GM21390 (cell line): ENCODE results near the gene SPHK2.
A peak's percentile ranks its signal among the peaks of the same experiment; 100 is the strongest.
"Not testable (repeated sequence)": the region's sequence is repeated elsewhere in the genome, so short reads cannot be mapped to it uniquely, and the experiment has no call there.

Experiments used
- ATAC-seq: cut with Tn5 transposase; IDR thresholded peaks from one replicate; pipeline ENCODE4 v1.9.1; 2021; ENCODE audit not compliant: unreplicated experiment

Gene SPHK2

DNA sequence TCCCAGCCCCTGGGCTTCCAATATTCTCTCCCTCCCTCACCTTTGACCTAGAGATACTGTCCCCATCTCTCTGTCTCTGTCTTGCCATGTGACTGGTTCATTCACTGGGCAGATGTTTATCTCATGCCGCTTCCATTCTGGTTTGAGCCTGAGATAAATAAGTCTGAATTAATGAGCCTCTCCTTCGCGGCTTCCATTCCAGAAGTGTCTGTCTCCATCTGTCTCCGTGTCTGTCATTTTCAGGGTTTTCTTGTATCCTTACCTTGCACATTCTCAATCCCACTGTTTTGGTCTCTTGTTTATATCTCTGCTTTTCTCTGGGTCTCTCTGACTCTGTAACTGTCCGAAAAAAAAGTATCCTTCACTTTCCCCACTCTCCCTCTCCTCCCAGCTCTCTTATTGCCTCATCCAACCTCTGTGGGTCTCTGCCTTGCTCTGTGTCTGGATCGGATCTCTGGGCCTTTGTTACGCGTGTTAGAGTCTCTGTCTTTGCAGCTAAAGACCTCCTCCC is 4.3 kb downstream of the SPHK2 start:
- no peak for ATAC-seq

DNA sequence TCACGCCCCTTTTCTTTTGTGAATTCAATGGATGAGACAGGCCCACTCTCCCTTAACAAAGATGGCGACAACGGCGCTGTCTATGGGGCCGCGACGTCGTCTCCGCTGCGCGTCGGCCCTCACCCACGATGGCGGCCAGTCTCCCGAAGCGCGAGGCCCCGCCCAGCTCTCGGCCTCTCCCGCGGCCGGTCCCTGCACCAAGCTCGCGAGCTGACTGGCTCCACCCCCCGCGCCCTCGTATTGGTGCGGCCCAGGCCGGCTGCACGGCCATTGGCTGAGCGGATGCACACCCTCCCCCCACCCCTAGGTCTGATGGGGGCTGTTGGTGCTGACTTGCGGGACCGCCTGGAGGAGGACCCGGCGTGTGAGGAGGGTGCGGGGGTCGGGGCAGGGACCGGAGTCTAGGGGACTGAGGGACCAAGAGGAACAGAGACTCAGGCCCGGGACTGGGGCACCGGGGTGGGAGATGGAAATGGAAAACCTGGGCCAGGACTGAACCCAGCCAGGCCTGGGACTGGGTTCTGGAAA is 4.8 kb downstream of the SPHK2 start:
- peak; percentile 58 for ATAC-seq

DNA sequence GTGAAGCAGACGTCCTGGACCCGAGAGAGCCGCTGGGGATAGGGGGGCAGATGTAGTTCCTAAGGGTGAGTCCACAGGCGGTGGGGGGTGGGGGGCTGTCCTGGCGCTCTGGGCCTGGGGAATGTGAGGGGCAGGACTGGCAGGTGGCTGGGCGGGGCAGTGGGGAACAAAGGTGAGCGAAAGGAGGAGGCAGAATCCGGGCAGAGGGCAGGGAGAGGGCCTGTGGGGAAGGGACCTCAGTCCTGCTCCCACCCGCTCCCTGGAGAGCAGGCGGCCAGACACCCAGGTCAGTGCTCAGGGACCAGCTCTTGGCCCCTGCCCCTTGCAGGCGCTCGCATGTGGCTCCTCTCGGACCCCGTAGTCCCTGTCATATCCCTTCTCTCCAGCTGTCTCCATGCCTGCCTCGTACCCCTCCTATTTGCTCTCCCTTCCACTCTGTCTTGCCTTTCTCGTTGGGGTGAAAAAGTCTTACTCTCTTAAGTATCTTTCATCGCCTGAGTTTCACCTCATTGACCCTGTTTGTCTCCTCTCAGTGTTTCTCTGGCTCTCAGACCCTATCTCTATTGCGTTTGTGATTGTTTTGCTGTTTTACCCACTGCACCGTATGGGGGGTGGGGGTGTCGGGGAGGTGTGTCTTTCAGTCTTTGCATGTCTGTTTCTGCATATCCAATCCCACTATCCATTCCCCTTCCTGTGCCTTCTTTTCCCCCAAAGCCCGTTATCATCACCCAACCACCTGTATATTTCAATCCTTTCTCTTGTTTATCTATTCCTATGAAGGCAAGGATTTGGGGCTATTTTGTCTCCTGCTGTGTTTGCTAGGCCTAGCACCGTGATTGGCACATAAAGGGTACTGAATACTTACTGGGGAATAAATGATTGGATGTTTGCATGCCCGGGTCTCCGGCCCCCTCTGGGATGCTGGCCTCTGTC is 5.8 kb downstream of the SPHK2 start:
- ATAC-seq = no peak

DNA sequence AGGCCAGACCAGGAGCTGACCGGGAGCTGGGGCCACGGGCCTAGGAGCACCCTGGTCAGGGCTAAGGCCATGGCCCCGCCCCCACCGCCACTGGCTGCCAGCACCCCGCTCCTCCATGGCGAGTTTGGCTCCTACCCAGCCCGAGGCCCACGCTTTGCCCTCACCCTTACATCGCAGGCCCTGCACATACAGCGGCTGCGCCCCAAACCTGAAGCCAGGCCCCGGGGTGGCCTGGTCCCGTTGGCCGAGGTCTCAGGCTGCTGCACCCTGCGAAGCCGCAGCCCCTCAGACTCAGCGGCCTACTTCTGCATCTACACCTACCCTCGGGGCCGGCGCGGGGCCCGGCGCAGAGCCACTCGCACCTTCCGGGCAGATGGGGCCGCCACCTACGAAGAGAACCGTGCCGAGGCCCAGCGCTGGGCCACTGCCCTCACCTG is 6.6 kb downstream of the SPHK2 start:
- ATAC-seq = no peak

DNA sequence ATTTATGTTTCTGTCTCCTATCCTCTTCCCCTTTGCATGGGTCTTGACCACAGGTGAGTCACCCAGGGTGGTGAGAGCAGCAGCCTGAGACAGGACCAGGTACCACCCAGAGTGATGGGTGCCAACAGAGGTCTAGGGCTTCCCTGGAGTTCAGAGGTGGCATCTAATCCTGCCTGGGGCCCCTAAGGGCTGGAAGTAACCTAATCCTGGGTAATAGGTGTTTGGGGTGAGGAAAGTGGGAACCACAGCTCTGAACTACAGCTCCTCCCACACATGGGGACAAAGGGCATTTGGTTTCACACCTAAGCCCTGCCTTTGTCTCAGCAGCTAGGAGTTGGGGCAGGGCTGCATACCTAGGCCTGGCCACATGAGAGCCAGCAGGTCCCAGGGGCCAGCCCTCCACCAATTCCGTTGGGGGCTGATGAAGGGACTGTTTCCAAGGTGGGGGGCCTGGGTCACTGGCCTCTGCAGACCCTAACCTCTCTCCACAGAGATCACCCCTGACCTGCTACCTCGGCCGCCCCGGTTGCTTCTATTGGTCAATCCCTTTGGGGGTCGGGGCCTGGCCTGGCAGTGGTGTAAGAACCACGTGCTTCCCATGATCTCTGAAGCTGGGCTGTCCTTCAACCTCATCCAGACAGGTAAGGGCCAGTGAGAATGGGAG is 8.0 kb downstream of the SPHK2 start:
- ATAC-seq = no peak

GRCh38 chr19:48627865-48628314 is 8.6 kb downstream of the SPHK2 start:
- ATAC-seq = no peak

GRCh38 chr19:48628486-48629296 is 9.4 kb downstream of the SPHK2 start:
- ATAC-seq = no peak

- no peak for ATAC-seq
These were observed 9.9 kb downstream of the SPHK2 start for GRCh38 chr19:48629297-48629598.

GRCh38 chr19:48629599-48630295 is 10.4 kb downstream of the SPHK2 start:
- ATAC-seq = no peak

DNA sequence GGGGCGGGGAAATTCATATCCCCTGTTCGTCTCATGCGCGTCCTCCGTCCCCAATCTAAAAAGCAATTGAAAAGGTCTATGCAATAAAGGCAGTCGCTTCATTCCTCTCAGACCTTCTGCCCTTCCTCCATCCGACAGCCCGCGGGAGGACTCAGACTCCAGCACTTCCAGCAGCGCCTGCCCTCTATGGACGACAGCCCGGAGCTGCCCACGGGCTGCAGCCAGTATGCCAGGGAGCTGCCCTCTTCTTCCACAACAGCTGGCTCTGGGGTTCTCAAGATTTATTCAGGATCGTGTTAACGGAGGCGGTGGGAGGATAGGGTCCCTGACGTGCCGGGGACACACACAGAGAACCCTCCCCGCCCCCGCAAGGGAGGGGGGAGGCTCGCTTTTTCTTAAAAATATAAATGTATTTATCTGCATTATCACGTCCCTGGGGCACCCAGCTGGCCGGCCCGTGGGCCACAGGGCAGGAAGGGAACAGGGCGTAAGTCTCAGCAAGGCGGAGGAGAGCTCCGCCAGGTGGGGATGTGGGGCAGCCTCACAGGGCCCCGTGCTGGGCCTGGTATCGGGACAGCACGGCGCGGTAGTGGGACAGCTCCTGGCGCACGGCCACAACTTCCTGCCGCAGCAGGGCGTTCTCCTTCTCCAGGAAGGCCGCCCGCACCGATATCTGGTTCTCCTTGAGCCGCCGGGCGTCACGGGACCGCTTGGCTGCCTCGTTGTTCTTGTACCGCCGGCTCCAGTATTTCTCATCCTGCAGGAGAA is 11.2 kb downstream of the SPHK2 start:
- no peak for ATAC-seq

- no peak for ATAC-seq
These were observed 11.9 kb downstream of the SPHK2 start for GRCh38 chr19:48631225-48631624.

- ATAC-seq = not testable (repeated sequence)
These were observed 13.0 kb downstream of the SPHK2 start for GRCh38 chr19:48632286-48632685.

- no peak for ATAC-seq
These were observed 13.4 kb downstream of the SPHK2 start for GRCh38 chr19:48632692-48633147.

DNA sequence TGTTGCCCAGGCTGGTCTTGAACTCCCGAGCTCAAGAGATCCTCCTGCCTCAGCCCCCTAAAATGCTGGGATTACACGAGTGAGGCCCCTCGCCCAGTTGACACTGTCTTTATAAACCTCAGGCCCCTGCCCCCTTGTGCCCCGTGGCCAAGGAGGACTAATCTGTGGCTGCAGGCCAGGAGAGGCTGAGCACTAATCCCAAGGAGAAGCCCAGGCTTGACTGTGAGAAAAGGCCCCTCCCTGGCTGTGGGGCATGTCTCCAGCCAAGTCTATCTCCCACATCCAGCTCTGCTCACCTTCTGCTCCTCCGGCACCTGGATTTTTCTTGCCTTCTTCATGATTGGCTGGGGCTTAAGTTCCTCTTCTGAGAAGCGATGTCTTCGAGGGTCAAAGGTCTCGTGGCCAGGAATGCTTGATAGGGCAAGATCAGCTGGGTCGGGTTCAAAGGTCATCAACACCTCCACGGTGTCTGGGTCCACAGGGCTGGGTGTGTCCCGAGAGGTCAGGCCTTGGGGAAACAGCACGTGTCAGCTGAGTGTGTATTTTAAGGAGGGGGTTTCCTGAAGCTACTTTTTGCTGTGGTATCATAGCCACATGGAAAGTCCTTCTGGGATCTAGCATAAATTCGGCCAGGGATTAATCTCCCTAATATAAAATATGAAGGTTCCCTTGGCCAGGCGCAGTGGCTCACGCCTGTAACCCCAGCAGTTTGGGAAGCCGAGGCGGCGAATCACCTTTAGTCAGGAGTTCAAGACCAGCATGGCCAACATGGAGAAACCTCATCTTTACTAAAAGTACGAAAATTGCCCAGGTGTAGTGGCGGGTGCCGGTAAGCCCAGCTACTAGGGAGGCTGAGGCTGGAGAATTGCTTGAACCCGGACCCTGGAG is 14.1 kb downstream of the SPHK2 start:
- ATAC-seq = no peak

GRCh38 chr19:48634036-48634342 is 14.7 kb downstream of the SPHK2 start:
- ATAC-seq = no peak

DNA sequence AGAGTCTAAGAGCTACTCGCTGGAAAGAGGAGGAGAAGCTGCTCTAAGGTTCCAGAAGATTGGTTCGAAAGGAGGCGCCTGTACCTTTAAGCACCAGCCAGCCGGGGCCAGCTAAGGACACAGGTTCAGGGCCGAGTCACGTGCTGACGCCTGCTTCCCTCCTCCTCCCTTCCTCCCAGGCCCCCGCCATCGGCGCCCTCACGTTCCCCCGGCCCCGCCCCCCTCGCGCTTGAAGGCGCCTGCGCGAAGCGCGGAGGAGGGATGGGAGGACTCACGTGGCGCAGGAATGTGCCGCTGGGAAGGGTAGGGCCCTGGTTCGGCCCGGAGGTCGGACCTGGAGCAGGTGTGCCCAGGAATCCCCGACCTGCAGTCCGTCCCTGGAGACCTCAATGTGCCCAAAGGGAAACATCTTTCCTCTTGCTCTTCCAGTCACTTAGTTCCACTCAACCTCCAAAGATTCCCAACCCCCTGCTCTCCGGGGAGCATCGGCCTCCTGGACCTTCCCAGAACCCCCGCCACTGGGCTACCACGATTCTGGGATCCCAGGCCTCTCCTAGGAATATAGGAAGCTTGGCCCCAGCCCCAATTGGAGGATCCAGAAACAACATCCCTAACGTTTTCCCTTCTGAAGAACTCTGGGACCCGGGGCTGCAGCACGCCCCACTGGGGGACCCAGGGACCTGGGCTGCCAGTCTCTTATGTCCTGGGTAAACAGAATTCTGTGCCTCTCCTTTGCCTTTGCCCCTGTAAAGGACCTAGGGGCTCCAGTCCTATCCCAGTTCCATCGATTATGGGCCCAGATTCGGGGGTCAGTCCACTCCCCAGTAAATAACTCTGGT is 15.3 kb downstream of the SPHK2 start:
- ATAC-seq = no peak

DNA sequence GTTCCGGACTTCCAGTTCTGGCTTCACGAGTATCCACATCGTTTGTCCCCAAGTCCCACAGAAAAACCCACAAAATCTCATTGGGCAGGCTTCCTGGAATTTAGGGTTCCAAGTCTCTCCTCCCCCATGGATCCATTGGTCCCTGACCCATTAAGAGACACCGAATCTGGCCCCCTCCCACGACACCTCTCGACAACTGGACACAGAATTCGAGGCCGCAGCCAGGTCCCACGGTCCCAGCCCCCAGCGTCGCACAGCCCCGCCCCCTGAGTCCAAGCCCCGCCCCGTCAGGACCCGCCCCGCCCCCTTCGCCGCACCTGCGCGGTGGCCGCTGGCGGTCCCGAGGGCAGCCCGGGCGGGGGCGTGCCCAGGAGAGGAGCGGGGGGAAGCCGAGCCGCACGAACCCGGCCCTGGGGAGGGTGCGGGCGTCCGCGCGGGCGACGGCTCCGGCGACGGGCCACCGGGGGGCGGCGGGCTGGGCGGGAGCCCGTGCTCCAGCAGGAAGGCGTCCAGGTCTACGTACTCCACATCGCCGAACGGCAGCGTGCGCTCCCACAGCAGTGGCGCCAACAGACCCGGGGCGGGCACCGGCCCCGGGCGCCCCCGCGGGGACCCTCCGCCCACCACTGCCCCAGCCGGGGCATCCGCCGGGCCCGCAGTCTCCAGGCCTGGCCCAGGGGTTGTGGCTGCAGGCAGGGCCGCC is 16.1 kb downstream of the SPHK2 start:
- ATAC-seq = no peak
